Nucleus accumbens (tissue), 56 donors: ENCODE data around the gene IFNAR2.
"Not testable (repeated sequence)": the region's sequence is repeated elsewhere in the genome, so short reads cannot be mapped to it uniquely, and the experiment has no call there.

ENCODE experiments used
- DNase-seq, 56 donors: peaks; one replicate each; lab custom pipeline; 2025; lab: John Stamatoyannopoulos, UW

The IFNAR2 gene

DNA sequence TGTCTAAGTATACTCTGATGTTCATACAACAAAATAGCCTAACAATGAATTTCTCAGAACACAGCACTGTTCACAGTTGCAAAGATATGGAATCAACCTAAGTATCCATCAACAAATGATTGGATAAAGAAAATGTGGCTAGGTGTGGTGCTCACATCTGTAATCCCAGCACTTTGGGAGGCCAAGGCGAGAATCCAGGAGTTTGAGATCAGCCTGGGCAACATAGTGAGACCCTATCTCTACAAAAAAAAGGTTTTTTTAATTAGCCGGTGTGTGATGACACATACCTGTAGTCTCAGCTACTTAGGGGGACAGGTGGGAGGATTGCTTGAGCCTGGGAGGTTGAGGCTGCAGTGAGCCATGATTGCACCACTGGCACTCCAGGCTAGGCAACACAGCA lies 10.7 kb downstream of the IFNAR2 start:
- DNase-seq = no peak

DNA sequence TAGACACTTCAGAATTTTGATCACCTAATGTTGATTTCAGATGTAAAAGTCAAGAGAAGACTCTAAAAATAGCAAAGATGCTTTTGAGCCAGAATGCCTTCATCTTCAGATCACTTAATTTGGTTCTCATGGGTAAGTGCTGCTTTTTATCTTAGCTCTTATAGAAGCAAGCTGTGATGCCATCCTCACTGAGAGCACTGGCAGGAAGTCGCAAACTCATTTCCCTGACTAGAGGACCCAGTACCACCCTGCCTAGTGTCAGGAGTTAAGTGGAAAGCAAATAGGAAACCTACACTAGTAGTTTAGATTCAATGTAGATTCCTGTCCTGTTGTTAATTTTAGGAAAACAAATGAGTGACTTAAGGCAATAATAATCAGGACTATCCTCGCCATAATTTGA lies 12.1 kb downstream of the IFNAR2 start:
- no peak for DNase-seq

DNA sequence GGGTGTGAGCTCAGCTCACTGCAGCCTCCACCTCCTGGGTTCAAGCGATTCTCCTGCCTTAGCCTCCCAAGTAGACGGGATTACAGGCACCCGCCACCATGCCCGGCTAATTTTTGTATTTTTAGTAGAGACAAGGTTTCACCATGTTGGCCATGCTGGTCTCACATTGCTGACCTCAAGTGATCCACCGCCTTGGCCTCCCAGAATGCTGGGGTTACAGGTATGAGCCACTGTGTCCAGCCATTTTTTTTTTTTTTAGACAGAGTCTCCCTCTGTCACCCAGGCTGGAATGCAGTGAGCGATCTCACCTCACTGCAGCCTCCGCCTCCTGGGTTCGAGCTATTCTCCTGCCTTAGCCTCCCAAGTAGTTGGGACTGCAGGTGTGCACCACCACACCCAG lies 13.1 kb downstream of the IFNAR2 start:
- DNase-seq = not testable (repeated sequence)

DNA sequence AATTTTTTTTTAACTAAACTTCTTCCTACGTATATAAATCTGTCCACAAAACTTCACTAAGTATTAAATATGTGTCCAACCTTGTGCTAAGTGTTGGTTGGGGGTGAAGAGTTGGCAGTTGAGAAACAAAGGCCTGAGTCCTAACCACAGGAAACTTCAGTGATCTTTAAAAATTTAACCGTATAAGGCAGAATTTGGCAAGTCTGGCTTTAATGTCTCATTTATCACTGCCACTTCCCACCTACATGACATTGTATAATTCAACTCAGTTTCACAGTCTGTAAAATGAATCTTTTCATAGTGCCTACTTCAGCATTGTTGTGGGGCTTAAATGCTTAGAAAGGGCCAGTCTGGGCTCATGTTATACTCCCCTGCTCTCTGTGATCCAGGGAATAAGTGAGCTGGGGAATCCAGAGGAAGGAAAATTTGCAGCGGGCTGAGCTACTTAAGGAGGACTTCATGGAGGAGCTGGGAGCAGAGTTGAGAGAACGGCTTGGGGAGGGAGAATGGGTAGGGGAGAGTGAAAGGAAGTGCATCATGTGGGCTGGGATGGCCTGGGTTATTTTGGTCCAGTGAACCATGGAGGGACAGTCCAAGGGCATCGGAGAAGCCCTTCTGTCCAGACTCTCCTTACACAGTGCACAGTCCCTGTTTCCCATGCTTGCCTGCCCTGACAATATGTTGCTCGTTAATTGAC lies 14.5 kb downstream of the IFNAR2 start:
- no peak for DNase-seq

DNA sequence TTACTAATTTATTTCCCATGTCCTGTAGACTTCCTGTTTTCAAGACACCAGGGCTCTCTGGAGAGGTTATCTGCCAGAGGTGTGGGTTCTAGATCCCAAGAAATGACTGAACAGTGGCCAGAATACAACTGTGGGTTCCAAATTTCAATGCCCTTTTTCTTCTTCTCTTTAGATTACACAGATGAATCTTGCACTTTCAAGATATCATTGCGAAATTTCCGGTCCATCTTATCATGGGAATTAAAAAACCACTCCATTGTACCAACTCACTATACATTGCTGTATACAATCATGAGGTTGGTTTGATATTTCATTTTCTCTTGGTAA lies 15.0 kb downstream of the IFNAR2 start:
- DNase-seq = no peak

DNA sequence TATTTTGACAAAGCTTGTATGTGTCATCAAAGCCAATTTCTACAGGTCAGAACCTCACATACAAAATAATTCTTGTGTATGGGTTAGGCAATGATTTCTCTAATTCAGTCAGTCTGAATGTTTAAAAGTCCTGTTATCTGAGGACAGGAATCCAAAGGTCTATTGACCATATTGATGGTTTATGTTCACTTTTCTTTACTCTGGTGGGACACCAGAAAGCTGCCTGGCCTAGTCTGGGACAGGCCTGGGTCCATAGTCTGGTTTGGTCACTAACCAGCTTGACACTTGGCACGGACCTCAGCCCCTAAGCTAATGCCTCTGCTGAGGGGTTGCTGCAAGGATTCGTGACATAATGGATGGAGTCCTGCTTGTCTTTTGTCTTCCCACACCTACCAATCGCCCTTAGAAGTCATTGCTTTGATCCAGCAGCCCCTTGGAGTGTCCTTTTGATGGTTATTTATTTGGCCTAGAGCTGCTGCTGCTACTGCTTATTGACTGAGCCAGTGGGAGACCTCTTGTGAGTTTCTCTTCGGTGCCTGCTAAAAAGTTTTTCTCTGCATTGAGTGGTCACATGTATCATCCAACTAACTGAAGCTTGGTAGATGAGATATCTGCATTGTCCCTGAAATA lies 15.7 kb downstream of the IFNAR2 start:
- DNase-seq = no peak

DNA sequence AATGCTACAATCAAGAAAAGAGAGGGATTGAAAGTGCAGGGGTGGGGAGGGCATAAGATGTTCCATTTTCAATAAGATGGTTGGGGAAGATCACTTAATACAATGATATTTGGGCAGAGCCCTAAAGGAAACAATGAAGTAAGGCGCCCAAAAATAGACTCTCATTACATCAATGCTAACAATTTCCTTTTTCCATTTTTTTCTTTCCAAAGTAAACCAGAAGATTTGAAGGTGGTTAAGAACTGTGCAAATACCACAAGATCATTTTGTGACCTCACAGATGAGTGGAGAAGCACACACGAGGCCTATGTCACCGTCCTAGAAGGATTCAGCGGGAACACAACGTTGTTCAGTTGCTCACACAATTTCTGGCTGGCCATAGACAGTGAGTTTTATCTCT lies 16.8 kb downstream of the IFNAR2 start:
- no peak for DNase-seq

DNA sequence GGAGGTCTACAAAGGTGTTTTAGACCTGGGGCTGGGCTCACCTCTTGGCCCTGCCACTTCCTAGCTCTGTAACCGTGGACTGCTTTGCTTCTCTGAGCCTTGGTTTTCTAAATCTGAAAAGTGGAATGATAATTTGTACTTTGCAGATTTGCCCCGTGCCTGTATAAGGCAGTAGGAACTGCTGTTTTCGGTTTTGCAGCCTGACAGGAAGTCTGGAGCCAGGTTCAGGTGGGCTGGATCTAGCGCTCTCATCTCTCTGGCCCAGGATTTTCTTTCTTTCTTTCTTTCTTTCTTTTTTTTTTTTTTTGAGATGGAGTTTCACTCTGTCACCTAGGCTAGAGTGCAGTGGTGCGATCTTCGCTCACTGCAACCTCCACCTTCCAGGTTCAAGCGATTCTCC lies 17.2 kb downstream of the IFNAR2 start:
- no peak for DNase-seq

DNA sequence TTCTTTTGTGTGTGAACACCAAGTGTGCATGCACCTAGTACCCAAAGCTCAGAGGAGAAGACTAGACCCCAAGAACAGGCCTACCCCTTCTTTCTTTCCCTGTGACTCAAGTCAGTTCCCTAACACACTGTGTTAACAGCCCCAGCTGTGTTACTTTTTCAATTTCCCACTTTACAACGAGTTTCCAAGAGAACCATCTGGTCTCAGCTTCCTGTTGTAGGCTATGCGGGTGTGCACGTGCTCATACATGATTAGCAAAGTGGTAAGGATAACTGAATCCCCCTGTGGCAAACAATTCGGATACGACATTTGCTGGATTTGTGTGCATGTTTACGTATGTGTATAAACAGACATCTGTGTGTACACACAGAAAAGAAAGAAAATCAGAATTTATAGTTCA lies 17.9 kb downstream of the IFNAR2 start:
- DNase-seq = no peak

DNA sequence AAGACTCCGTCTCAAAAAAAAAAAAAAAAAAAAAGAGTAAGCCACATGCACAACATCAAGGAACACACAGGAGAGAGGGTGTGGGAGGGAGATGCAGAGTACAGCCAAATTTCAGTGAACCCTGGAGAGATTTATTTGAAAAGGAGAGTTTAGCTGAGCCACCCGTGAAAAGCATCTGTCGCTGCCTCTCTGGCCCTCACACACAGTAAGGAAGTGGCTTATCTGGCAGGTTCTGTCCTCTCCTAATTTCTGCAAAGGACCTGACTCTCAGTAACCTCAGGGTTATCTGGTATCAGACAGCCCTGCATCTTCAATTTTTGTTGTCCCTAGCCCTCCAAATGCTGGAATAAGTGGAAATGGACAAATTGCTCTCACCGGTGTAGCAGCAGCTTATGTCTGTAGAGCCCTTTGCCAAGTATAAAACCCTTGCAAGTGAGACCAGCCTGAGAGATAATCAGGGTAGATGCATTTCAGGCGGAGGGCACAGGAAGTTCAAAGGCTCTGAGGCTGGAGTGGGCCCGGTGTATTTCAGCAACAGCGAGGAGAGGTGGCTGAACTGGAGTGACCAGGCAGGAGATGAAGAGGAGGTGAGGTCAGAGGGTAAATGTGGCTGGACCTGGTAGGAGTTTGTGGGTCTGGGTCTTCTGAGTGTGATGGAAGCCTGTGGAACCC lies 19.7 kb downstream of the IFNAR2 start:
- no peak for DNase-seq

DNA sequence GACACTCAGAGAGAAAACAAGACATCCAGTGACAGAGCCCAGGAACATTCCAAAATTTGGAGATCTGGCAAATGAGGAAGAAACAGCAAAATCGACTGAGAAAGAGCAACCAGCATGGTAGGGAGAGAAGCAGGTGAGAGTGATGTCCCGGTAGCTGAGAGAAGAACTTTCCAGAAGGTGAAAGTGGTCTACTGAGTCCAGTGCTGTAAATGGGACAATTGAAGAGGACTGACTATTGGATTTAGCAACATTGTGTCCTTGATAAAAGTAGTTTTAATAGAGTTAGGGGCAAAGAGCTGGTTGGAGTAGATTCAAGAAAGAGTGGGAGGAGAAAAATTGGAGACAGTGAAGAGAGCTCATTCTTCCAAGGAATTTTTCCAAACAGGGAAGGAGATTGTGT lies 21.4 kb downstream of the IFNAR2 start:
- DNase-seq = no peak

DNA sequence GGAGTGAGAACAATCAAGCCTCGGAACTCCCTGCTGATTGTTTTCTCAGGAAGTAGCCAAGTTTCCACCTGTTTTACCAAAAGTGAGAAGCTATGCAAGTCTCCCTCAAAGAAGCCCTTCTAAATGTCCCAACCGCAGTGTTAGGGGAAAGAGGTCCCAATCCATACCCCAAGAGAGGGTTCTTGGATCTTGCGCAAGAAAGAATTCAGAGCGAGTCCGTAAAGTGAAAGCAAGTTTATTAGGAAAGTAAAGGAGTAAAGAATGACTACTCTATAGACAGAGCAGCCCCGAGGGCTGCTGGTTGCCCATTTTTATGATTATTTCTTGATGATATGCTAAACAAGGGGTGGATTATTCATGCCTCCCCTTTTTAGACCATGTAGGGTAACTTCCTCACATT lies 23.6 kb downstream of the IFNAR2 start:
- DNase-seq = not testable (repeated sequence)

DNA sequence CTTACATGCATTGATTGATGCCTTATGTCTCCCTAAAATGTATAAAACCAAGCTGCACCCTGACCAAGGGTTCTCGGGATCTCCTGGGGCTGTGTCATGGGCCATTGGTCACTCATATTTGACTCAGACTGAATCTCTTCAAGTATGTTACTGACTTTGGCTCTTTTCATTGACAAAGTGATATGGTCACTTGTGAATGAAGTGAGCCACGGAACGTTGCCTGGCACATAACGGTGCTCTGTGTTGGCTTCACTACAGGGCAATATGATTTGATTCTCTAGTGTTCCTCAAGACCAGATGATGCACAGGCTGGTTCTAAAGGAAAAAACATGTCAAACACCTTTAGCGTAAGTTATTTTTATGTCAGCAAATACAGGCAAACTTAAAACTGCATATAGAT lies 25.0 kb downstream of the IFNAR2 start:
- no peak for DNase-seq

DNA sequence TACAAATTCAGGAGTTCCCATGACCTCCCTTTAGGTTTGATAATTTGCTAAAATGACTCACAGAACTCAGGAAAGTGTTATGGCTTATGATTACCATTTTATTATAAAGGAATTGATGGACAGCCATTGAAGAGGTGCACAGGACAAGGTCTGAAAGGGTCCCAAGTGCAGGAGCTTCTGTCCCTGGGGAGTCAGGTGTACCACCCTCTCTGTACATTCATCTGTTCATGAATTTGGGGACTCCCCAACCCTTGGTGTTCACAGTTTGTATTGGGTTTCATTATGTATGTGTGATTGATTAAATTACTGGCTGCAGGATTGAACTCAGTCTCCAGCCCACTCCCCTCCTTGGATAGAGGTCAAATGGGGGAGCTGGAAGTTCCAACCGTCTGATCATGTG lies 25.7 kb downstream of the IFNAR2 start:
- no peak for DNase-seq

DNA sequence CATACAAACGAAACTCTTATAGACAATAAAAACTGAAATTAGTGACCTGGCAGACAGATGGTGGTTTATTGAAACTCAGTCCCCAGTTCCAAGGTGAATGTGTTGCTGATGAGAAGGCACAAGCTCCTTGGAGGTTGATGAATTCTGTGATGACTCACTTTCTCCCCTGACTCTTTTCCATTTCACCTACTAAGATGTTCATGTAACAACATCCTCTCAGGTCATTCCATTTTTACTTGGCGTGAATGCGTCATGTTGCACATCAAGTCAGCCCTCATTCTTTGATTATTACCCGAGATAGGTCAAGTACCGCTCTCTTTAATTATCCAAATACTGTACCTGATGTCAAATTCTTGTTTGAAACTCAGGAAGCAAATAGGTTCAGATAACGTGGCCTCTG lies 26.3 kb downstream of the IFNAR2 start:
- no peak for DNase-seq

DNA sequence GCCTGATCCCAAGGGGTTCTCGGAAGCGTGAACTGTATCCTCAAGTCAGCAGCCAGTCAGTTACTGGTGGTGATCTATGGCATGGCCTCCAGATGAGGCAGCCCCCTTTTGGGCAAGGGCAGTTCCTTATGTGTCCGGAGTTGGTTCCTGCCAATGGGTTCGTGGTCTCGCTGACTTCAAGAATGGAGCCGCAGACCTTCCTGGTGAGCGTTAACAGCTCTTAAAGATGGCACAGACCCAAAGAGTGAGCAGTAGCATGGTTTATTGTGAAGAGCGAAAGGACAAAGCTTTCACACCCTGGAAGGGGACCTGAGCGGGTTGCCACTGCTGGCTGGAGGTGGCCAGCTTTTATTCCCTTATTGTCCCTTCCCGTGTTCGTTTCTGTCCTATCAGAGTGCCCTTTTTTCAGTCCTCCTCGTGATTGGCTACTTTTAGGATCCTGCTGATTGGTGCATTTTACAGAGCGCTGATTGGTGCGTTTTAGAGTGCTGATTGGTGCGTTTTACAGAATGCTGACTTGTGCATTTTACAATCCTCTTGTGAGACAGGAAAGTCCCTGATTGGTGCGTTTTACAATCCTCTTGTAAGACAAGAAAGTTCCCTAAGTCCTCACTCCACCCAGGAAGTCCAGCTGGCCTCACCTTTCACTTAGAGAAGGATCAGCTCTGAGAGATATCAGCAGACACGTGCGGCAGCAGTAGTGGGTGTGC lies 27.5 kb downstream of the IFNAR2 start:
- no peak for DNase-seq

DNA sequence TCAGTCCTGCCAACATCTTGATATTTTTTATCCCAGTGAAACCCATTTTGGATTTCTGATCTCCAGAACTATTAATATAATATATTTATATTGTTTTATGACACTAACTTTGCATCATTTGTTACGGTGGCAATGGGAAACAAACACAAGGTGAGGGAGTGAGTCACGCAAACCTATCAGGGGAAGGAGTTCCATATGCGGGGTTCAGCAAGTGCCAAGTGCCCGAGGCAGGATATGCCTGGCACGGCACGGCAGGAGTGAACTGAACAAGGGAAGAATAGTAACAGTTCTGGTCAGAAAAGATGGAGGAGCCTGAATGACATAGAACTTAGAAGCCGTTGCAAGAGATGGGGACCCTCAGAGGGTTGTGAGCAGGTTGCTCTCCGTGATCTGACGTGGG lies 28.7 kb downstream of the IFNAR2 start:
- no peak for DNase-seq

DNA sequence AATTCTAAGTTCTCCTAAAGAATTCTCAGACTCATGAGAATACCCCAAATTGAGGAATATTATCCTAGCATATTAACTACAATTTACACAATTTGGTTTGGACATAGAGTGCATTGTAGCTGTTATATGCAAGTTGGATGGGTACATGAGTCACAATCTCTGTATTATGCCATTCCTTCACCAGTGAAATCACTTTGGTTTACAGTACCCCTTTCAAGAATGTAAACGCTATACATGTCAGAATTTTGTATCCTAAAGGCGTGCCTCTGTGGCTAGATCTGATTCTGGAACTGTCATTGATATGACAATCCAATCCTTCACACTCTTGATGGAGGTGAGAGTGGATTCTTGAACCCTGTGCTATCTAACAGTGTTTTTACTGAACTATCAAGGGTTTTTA lies 29.7 kb downstream of the IFNAR2 start:
- DNase-seq = no peak

DNA sequence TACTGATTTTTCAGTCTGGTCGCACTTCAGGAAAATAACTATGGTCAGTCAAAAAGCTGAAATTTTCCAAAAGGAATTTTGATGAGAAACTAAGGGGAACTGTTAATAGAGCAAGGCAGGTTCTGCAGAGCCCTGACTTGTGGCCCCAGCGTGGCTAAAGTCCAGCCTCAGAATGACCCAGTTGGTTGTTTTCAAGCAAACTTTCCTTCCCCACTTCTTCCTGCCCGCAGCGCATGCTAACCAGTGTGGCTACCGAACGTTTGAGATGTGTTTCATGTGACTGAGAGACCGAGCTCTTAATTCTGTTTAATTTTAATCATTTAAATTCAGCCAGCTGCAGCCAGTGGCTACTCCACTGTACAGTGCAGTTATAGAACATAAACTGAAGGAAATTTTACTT lies 30.3 kb downstream of the IFNAR2 start:
- peak in 13 of 56 donors; percentile 2 to 27 (median 7) for DNase-seq

DNA sequence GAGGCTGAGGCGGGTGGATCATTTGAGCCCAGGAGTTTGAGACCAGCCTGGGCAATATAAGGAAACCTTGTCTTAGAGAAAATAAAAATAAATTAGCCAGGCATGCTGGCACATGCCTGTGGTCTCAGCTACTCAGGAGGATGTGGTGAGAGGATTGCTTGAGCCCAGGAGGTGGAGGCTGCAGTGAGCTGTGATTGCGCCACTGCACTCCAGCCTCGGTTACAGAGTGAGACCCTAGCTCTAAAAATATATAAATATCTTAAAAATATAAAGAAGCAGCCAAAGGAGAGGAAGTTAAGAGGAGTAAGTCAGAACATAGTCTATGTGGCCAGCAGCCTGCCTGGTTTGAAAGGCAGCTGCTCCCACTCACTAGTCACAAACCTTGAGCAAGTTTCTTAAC lies 31.9 kb downstream of the IFNAR2 start:
- DNase-seq = no peak

DNA sequence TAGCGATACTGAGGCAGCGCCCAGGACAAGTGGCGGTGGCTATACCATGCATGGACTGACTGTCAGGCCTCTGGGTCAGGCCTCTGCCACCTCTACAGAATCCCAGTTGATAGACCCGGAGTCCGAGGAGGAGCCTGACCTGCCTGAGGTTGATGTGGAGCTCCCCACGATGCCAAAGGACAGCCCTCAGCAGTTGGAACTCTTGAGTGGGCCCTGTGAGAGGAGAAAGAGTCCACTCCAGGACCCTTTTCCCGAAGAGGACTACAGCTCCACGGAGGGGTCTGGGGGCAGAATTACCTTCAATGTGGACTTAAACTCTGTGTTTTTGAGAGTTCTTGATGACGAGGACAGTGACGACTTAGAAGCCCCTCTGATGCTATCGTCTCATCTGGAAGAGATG lies 33.2 kb downstream of the IFNAR2 start:
- no peak for DNase-seq

DNA sequence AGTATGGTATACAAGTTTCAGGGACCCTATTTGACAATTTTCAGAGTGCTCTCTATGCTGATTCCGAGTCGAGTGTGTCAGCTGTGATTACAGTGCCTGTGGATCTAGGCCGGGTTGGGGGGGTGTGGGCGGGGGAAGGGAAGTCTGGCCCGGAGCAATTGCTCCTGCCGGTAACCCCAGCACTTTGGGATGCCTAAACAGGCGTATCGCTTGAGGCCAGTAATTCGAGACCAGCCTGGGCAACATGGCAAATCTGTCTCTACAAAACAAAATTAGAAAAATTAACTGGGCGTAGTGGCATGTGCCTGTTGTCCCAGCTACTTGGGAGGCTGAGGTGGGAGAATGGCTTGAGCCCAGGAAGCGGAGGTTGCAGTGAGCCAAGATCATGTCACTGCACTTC lies 34.8 kb downstream of the IFNAR2 start:
- DNase-seq = no peak
